CD14-positive monocyte (primary cell): ENCODE results near the gene HAUS7. TPM values are rescaled to one million over a fixed set of nuclear protein-coding genes. Genes with fewer than 3 reads are reported as not detected.

Experiments used
- DNase-seq, 3 donors: peaks; one replicate each; pipeline ENCODE4 v3.0.0-alpha.2; 2011 to 2022
- H2AFZ ChIP-seq: 2 replicates; pipeline ENCODE4 v1.6.0; 2012; ENCODE audit warnings: mild to moderate bottlenecking, low read depth, low read length, inconsistent platforms; ENCODE audit not compliant: insufficient read depth, poor library complexity, severe bottlenecking
- H3K27ac ChIP-seq, 2 donors: 1 replicate in 1 of 2; 2 replicates in 1 of 2; pipeline ENCODE4 v1.5.1; 2012 to 2013; ENCODE audit warnings: low read length in 2 of 2, control low read depth in 1 of 2, inconsistent platforms in 1 of 2, low read depth in 1 of 2, mild to moderate bottlenecking in 1 of 2
- H3K27me3 ChIP-seq, 2 donors: one replicate each; pipeline versions ENCODE4 v1.6.0 to v1.6.1; 2011 to 2013; ENCODE audit warnings: low read length in 2 of 2; ENCODE audit not compliant: control insufficient read depth in 2 of 2, insufficient read depth in 2 of 2
- H3K36me3 ChIP-seq, 2 donors: replicated peaks in 1 of 2; 1 replicate in 1 of 2; 2 replicates in 1 of 2; pipeline versions ENCODE4 v1.5.1 to v1.6.1; 2012 to 2013; ENCODE audit warnings: low read length in 2 of 2, control low read depth in 1 of 2, inconsistent platforms in 1 of 2, mild to moderate bottlenecking in 1 of 2; ENCODE audit not compliant: insufficient read depth in 2 of 2, control insufficient read depth in 1 of 2
- H3K4me1 ChIP-seq, 2 donors: 1 replicate in 1 of 2; 2 replicates in 1 of 2; pipeline versions ENCODE4 v1.5.1 to v1.6.1; 2012 to 2013; ENCODE audit warnings: low read length in 2 of 2, control low read depth in 1 of 2, inconsistent platforms in 1 of 2, mild to moderate bottlenecking in 1 of 2, moderate library complexity in 1 of 2; ENCODE audit not compliant: insufficient read depth in 2 of 2, control insufficient read depth in 1 of 2
- H3K4me2 ChIP-seq: replicated peaks from 2 replicates; pipeline ENCODE3; 2012; ENCODE audit warnings: low read length, moderate library complexity, mild to moderate bottlenecking; ENCODE audit not compliant: poor library complexity, severe bottlenecking; ENCODE audit errors: extremely low read depth
- H3K4me3 ChIP-seq, 3 experiments: fragments of 200-600 bp in 1 of 3; sonication (generic) in 1 of 3; replicated peaks in 1 of 3; 1 replicate in 2 of 3; 2 replicates in 1 of 3; pipeline ENCODE4 v1.5.1; 2011 to 2013; ENCODE audit warnings: low read length in 3 of 3, mild to moderate bottlenecking in 3 of 3, control low read depth in 2 of 3, low read depth in 2 of 3, inconsistent platforms in 1 of 3, moderate library complexity in 1 of 3
- H3K79me2 ChIP-seq: 2 replicates; pipeline ENCODE4 v1.6.0; 2012; ENCODE audit warnings: mild to moderate bottlenecking, control low read depth, inconsistent platforms, low read length, moderate library complexity; ENCODE audit not compliant: insufficient read depth
- H3K9ac ChIP-seq: 2 replicates; pipeline ENCODE4 v1.6.0; 2017; ENCODE audit warnings: low read length, mild to moderate bottlenecking; ENCODE audit not compliant: insufficient read depth, poor library complexity, severe bottlenecking
- H3K9me3 ChIP-seq, 2 donors: replicated peaks in 1 of 2; 1 replicate in 1 of 2; 2 replicates in 1 of 2; pipeline versions ENCODE4 v1.5.1 to v1.6.1; 2012 to 2013; ENCODE audit warnings: low read length in 2 of 2, control low read depth in 1 of 2; ENCODE audit not compliant: control insufficient read depth in 1 of 2, insufficient read depth in 1 of 2
- H4K20me1 ChIP-seq: 2 replicates; pipeline ENCODE4 v1.6.0; 2012; ENCODE audit warnings: mild to moderate bottlenecking, low read length, control low read depth, moderate library complexity; ENCODE audit not compliant: insufficient read depth
- H3K27ac Mint-ChIP-seq, 7 donors: one replicate each; pipeline ENCODE4 v1.8.0; 2020; ENCODE audit warnings: mild to moderate bottlenecking in 7 of 7, mixed read lengths in 7 of 7, moderate library complexity in 6 of 7, inconsistent platforms in 2 of 7
- H3K27me3 Mint-ChIP-seq, 3 donors: one replicate each; pipeline ENCODE4 v1.8.0; 2021 to 2022; ENCODE audit warnings: low read depth in 3 of 3, mild to moderate bottlenecking in 3 of 3, mixed read lengths in 3 of 3, moderate library complexity in 3 of 3, inconsistent platforms in 1 of 3
- H3K36me3 Mint-ChIP-seq, 2 donors: one replicate each; pipeline ENCODE4 v1.8.0; 2020; ENCODE audit warnings: mixed read lengths in 2 of 2, inconsistent platforms in 1 of 2, mild to moderate bottlenecking in 1 of 2
- H3K4me1 Mint-ChIP-seq: one replicate; pipeline ENCODE4 v1.8.0; 2020; ENCODE audit warnings: mild to moderate bottlenecking, mixed read lengths
- H3K4me3 Mint-ChIP-seq, 2 donors: one replicate each; pipeline ENCODE4 v1.8.0; 2020; ENCODE audit warnings: mild to moderate bottlenecking in 2 of 2, mixed read lengths in 2 of 2, moderate library complexity in 1 of 2
- H3K9me3 Mint-ChIP-seq, 7 donors: one replicate each; pipeline ENCODE4 v1.8.0; 2020 to 2022; ENCODE audit warnings: mixed read lengths in 7 of 7, mild to moderate bottlenecking in 6 of 7, moderate library complexity in 6 of 7, inconsistent platforms in 2 of 7
- WGBS: methylation state at CpG from one replicate; pipeline ENCODE4 v1.1.5; 2013; ENCODE audit warnings: missing lambda C conversion rate; ENCODE audit not compliant: insufficient coverage; 5-methylcytosine and 5-hydroxymethylcytosine counted together
- intact Hi-C, 2 donors: fragments of 100-400 bp; cut with micrococcal nuclease; formaldehyde crosslinking; loops; one replicate each; pipeline versions ENCODE4 v1.15.0 to v1.15.1; 2023
- polyA plus RNA-seq, 3 donors: library from polyadenylated mRNA; depleted of rRNA in 1 of 3; unstranded in 2 of 3; stranded (reverse) in 1 of 3; fragments of 300-500 nt in 2 of 3; fragments of >200 nt in 1 of 3; fragmentation: Illumina TruSeq in 2 of 3; gene quantifications; 1 replicate in 2 of 3; 2 replicates in 1 of 3; pipeline ENCODE4 v1.2.3, GENCODE V29; 2012 to 2021
- TF ChIP-seq, protein P1 (sequence below): fragments of 200-600 bp; IDR thresholded peaks from one replicate; pipeline ENCODE4 v1.8.0; 2022; ENCODE audit warnings: antibody characterized with exemption, mild to moderate bottlenecking

HAUS7 gene
- polyA plus RNA-seq, 3 donors = 23.8 to 37.5 (median 26.7) TPM

DNA sequence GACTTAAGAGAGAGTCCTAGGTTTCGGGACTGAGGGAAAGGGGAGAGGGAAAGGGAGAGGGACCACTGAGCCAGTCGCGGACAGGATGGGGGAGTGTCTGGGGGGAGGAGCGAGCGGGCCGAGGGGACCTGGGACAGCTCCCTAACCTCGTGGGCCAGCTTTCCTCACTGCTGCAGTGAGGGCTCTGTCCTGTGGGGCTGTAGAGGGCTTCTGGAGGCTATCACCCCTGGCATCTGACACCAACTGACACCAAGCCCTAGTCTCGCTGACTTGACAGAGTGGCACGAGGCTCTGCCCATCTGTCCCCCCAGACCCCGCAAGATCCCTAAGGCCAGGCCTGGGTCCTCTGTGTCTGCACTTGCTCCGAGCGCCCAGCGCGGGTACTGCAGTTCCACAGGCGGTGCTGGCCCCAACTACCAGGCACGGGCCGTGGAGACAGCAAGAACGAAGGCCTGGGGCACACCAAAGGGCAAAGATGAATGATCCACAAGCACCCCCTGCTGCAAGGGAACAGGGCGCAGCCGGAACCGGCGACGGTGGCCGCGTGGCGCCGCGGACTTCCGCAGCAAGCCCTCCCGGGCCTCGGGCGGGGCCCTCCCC is 465 bp downstream of the HAUS7 start:
- intact Hi-C loops = loop anchor here (2.0 to 10.0 kb wide), 5 partner anchors 37 to 639 kb away; partner anchors contain the start of genes CCNQ (in 2 of the 2), CETN2 (in 1 of the 2) and NSDHL (in 1 of the 2)
- H4K20me1 ChIP-seq = peaks cover 13% of the 10 kb centered on the region
- Mint-ChIP-seq H3K4me3 (peak overlapping the region; percentile 82 to 86), H3K4me1 (peaks cover 15% of the 10 kb centered on the region), H3K9me3 (peaks cover 0 to 5% (median 2%) of the 10 kb centered on the region in 7 donors), H3K36me3 (peaks cover 7% of the 10 kb centered on the region in 2 donors), H3K27ac (peak overlapping the region in 5 of 7 donors; percentile 54 to 84 (median 79)), H3K27me3 (peaks cover 2 to 8% (median 7%) of the 10 kb centered on the region in 3 donors)
- DNase-seq = no peak
- peak overlapping the region; percentile 52 to 83 (median 71) for H3K4me3 ChIP-seq
- H3K4me2 ChIP-seq = peak overlapping the region; percentile 91
- peak overlapping the region; percentile 83 for H2AFZ ChIP-seq
- 0% methylated on average over 24 of the region's 32 CpGs for WGBS
- no peaks in the 10 kb centered on the region for H3K9me3 ChIP-seq
- peaks cover 0 to 2% of the 10 kb centered on the region in 2 donors for H3K27me3 ChIP-seq
- peaks cover 26% of the 10 kb centered on the region for H3K79me2 ChIP-seq
- peaks cover 5 to 15% of the 10 kb centered on the region in 2 donors for H3K36me3 ChIP-seq
- H3K27ac ChIP-seq = peak overlapping the region in 1 of 2 donors; percentile 78
- H3K9ac ChIP-seq = peak overlapping the region; percentile 67
- H3K4me1 ChIP-seq = peaks cover 18% of the 10 kb centered on the region in 2 donors
- TF ChIP-seq, protein P1, sequence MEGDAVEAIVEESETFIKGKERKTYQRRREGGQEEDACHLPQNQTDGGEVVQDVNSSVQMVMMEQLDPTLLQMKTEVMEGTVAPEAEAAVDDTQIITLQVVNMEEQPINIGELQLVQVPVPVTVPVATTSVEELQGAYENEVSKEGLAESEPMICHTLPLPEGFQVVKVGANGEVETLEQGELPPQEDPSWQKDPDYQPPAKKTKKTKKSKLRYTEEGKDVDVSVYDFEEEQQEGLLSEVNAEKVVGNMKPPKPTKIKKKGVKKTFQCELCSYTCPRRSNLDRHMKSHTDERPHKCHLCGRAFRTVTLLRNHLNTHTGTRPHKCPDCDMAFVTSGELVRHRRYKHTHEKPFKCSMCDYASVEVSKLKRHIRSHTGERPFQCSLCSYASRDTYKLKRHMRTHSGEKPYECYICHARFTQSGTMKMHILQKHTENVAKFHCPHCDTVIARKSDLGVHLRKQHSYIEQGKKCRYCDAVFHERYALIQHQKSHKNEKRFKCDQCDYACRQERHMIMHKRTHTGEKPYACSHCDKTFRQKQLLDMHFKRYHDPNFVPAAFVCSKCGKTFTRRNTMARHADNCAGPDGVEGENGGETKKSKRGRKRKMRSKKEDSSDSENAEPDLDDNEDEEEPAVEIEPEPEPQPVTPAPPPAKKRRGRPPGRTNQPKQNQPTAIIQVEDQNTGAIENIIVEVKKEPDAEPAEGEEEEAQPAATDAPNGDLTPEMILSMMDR = no peak

DNA sequence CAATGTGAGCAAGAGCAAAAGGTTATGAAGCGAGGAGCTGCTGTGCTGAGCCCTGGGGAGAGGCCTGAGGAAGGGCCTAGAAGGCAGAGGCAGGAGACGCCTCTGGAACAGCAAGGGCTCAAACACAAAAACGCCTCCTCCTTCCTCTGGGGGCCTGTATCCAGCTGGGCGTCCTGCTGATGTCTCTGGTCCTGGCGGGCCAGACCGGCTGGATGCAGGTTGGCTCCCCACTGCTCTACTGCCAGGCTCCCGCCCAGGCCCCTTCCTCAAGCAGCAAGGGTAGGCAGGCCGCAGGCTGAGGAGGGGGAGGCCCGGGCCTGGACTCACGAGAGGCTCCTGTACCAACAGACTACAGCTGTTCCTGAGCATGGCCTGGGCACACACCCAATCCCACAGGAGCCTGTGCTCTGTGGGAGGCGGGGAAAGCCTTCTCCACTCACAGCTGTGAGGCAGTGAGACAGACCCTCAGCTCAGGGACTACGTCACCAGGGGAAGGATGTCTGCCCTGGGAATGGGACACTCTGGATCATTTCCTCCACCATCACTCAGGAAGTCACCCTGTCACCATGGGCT is 2.3 kb downstream of the HAUS7 start:
- 97% methylated on average over 5 of the region's 12 CpGs for WGBS
- Mint-ChIP-seq H3K27me3 (peaks cover 0 to 2% (median 0%) of the 10 kb centered on the region in 3 donors), H3K36me3 (peaks cover 17 to 19% of the 10 kb centered on the region in 2 donors), H3K27ac (no peak overlapping the region), H3K4me3 (no peak overlapping the region), H3K4me1 (peaks cover 12% of the 10 kb centered on the region), H3K9me3 (peaks cover 0 to 5% (median 2%) of the 10 kb centered on the region in 7 donors)
- Histone ChIP-seq H3K27me3 (no peaks in the 10 kb centered on the region), H3K36me3 (peaks cover 15 to 25% of the 10 kb centered on the region in 2 donors), H3K27ac (no peak overlapping the region), H3K9ac (no peak overlapping the region), H2AFZ (no peak overlapping the region), H3K4me1 (peaks cover 13 to 16% of the 10 kb centered on the region in 2 donors), H3K9me3 (no peaks in the 10 kb centered on the region), H4K20me1 (peaks cover 13% of the 10 kb centered on the region), H3K79me2 (peaks cover 26% of the 10 kb centered on the region), H3K4me3 (no peak overlapping the region), H3K4me2 (no peak overlapping the region)
- DNase-seq = no peak
- intact Hi-C loops = no loop called here
- TF ChIP-seq, protein P1 = no peak
